HepG2 (cell line): ENCODE measurements around the gene TRAPPC12. TPM values are rescaled to one million over a fixed set of nuclear protein-coding genes. Genes with fewer than 3 reads are reported as not detected.

Source experiments
- AGO2 ChIP-seq: fragments of 200-400 bp; formaldehyde crosslinking; optimal IDR thresholded peaks from 2 replicates; pipeline ENCODE3; 2017; ENCODE audit warnings: mild to moderate bottlenecking, low read depth, low read length, moderate library complexity
- ATF1 ChIP-seq: IDR thresholded peaks from 2 replicates; pipeline ENCODE4 v1.6.1; 2016; ENCODE audit warnings: mild to moderate bottlenecking, control low read depth
- CC2D1A ChIP-seq: sonication (generic); formaldehyde crosslinking; IDR thresholded peaks from 2 replicates; pipeline ENCODE4 v1.8.1; 2023; ENCODE audit warnings: mild to moderate bottlenecking, missing genetic modification reagents
- CENPX ChIP-seq: sonication (generic); formaldehyde crosslinking; IDR thresholded peaks from 2 replicates; pipeline ENCODE4 v1.9.0; 2021; ENCODE audit warnings: mild to moderate bottlenecking, missing genetic modification reagents, moderate library complexity
- ELF3 ChIP-seq: IDR thresholded peaks from 2 replicates; pipeline ENCODE4 v1.6.1; 2016; ENCODE audit warnings: missing genetic modification reagents, missing compliant biosample characterization
- HNRNPH1 ChIP-seq: fragments of 200-400 bp; formaldehyde crosslinking; optimal IDR thresholded peaks from 2 replicates; pipeline ENCODE3; 2017; ENCODE audit warnings: mild to moderate bottlenecking, low read depth, low read length
- IKZF5 ChIP-seq: IDR thresholded peaks from 2 replicates; pipeline ENCODE4 v1.6.1; 2018; ENCODE audit warnings: missing genetic modification reagents, mild to moderate bottlenecking, missing compliant biosample characterization
- IRF9 ChIP-seq: sonication (generic); formaldehyde crosslinking; IDR thresholded peaks from 2 replicates; pipeline ENCODE4 v1.8.0; 2022; ENCODE audit warnings: missing genetic modification reagents, mild to moderate bottlenecking, borderline replicate concordance
- JARID2 ChIP-seq: sonication (generic); formaldehyde crosslinking; IDR thresholded peaks from 2 replicates; pipeline ENCODE4 v1.8.1; 2023; ENCODE audit warnings: missing genetic modification reagents, inconsistent platforms; ENCODE audit not compliant: insufficient replicate concordance
- NCOA5 ChIP-seq: sonication (generic); formaldehyde crosslinking; IDR thresholded peaks from 2 replicates; pipeline ENCODE4 v1.4.0; 2020; ENCODE audit warnings: missing genetic modification reagents
- PAXIP1 ChIP-seq: sonication (generic); formaldehyde crosslinking; conservative IDR thresholded peaks from 2 replicates; pipeline ENCODE4 v1.4.0; 2020; ENCODE audit warnings: mild to moderate bottlenecking, missing genetic modification reagents, moderate library complexity
- PCBP1 ChIP-seq: fragments of 200-400 bp; formaldehyde crosslinking; IDR thresholded peaks from 2 replicates; pipeline ENCODE4 v1.6.1; 2017; ENCODE audit warnings: mild to moderate bottlenecking, low read depth, low read length, borderline replicate concordance
- SMAD3 ChIP-seq: sonication (generic); formaldehyde crosslinking; IDR thresholded peaks from 2 replicates; pipeline ENCODE4 v1.4.0; 2020; ENCODE audit warnings: missing genetic modification reagents
- SNAPC2 ChIP-seq: sonication (generic); formaldehyde crosslinking; IDR thresholded peaks from 2 replicates; pipeline ENCODE4 v1.8.1; 2022; ENCODE audit warnings: mild to moderate bottlenecking, missing genetic modification reagents
- SSRP1 ChIP-seq: IDR thresholded peaks from 2 replicates; pipeline ENCODE4 v1.6.1; 2016; ENCODE audit warnings: control low read depth
- TAF15 ChIP-seq: fragments of 200-400 bp; formaldehyde crosslinking; IDR thresholded peaks from one replicate; pipeline ENCODE4 v1.6.1; 2018; ENCODE audit warnings: mild to moderate bottlenecking, low read depth, low read length; ENCODE audit not compliant: poor library complexity, severe bottlenecking
- TBX3 ChIP-seq: fragments of 450-650 bp; IDR thresholded peaks from 2 replicates; pipeline ENCODE4 v1.6.1; 2017; ENCODE audit warnings: antibody characterized with exemption, mild to moderate bottlenecking, inconsistent platforms, borderline replicate concordance
- ZBTB38 ChIP-seq: sonication (generic); formaldehyde crosslinking; IDR thresholded peaks from 2 replicates; pipeline ENCODE4 v1.5.1; 2020; ENCODE audit warnings: mild to moderate bottlenecking, missing genetic modification reagents
- ZMAT3 ChIP-seq: sonication (generic); formaldehyde crosslinking; conservative IDR thresholded peaks from 2 replicates; pipeline ENCODE4 v1.7.0; 2021; ENCODE audit warnings: missing genetic modification reagents
- ZNF160 ChIP-seq: sonication (generic); formaldehyde crosslinking; IDR thresholded peaks from 2 replicates; pipeline ENCODE4 v1.8.0; 2022; ENCODE audit warnings: mild to moderate bottlenecking, inconsistent platforms, missing genetic modification reagents
- ZNF234 ChIP-seq: sonication (generic); formaldehyde crosslinking; conservative IDR thresholded peaks from 2 replicates; pipeline ENCODE4 v1.5.1; 2020; ENCODE audit warnings: mild to moderate bottlenecking, missing genetic modification reagents
- ZNF766 ChIP-seq: sonication (generic); formaldehyde crosslinking; IDR thresholded peaks from 2 replicates; pipeline ENCODE4 v1.5.0; 2020; ENCODE audit warnings: missing genetic modification reagents, borderline replicate concordance
- polyA plus RNA-seq, 8 experiments: library from polyadenylated mRNA; depleted of rRNA in 3 of 8; stranded (reverse) in 7 of 8; unstranded in 1 of 8; fragments of >200 nt; fragmentation: Illumina TruSeq in 4 of 8; extraction: Trizol in 4 of 8; gene quantifications; 2 replicates each; pipeline versions ENCODE4 v1.2.1 to v1.2.3, GENCODE V29; 2011 to 2016; ENCODE audit warnings: low read depth in 4 of 8, missing spikeins in 1 of 8, mixed read lengths in 1 of 8; ENCODE audit not compliant: insufficient read depth in 1 of 8
- total RNA-seq, 5 experiments: library from RNA; depleted of rRNA; stranded (reverse); fragments of >200 nt; fragmentation: Illumina TruSeq; extraction: Trizol; gene quantifications; 2 replicates each; pipeline ENCODE4 v1.2.3, GENCODE V29; 2016; ENCODE audit warnings: low read depth in 1 of 5
- TF ChIP-seq, protein P1 (sequence below): sonication (generic); formaldehyde crosslinking; IDR thresholded peaks from 2 replicates; pipeline ENCODE4 v1.9.0; 2022; ENCODE audit warnings: missing genetic modification reagents, mild to moderate bottlenecking, borderline replicate concordance

Gene TRAPPC12
- total and polyA plus RNA-seq, 2 of the 13 experiments (the other 11 are each of a cell fraction or from before 2014, with no cell fraction given) = 46.4 to 97.7 TPM

- TF ChIP-seq ZMAT3 (CRISPR knock-in tag) (peak; percentile 91; the same call in 1 of the 2 replicates), CC2D1A (CRISPR knock-in tag) (no peak), ZNF234 (CRISPR knock-in tag) (no peak), AGO2 (peak; percentile 82), IKZF5 (CRISPR knock-in tag) (no peak), IRF9 (CRISPR knock-in tag) (no peak), ELF3 (peak; percentile 1; the same call in 1 of the 2 replicates), ZNF160 (CRISPR knock-in tag) (peak; percentile 71), SNAPC2 (no peak; the same call in 1 of the 2 replicates), TAF15 (no peak), CENPX (CRISPR knock-in tag) (no peak), ZBTB38 (no peak), TBX3 (no peak; the same call in 1 of the 2 replicates), SSRP1 (CRISPR knock-in tag) (no peak), HNRNPH1 (no peak), PAXIP1 (CRISPR knock-in tag) (no peak), PCBP1 (no peak), ATF1 (CRISPR knock-in tag) (no peak), ZNF766 (CRISPR knock-in tag) (no peak), SMAD3 (CRISPR knock-in tag) (no peak), JARID2 (CRISPR knock-in tag) (no peak), NCOA5 (CRISPR knock-in tag) (0 out of 2 replicates have a peak, but pooled peaks have one; percentile 28)
- TF ChIP-seq, protein P1, sequence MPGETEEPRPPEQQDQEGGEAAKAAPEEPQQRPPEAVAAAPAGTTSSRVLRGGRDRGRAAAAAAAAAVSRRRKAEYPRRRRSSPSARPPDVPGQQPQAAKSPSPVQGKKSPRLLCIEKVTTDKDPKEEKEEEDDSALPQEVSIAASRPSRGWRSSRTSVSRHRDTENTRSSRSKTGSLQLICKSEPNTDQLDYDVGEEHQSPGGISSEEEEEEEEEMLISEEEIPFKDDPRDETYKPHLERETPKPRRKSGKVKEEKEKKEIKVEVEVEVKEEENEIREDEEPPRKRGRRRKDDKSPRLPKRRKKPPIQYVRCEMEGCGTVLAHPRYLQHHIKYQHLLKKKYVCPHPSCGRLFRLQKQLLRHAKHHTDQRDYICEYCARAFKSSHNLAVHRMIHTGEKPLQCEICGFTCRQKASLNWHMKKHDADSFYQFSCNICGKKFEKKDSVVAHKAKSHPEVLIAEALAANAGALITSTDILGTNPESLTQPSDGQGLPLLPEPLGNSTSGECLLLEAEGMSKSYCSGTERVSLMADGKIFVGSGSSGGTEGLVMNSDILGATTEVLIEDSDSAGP (CRISPR knock-in tag) = no peak
These were observed 139.2 kb downstream of the TRAPPC12 start (continued) for GRCh38 chr2:3518496-3519254.
